Vagina (tissue), 2 donors: ENCODE measurements around the gene NXPH3. TPM values are rescaled to one million over a fixed set of nuclear protein-coding genes. Genes with fewer than 3 reads are reported as not detected.

Source experiments
- DNase-seq, 2 donors: peaks; one replicate each; pipeline ENCODE4 v3.0.0-alpha.2; 2017; ENCODE audit errors: extremely low spot score in 2 of 2
- H3K27ac ChIP-seq: fragments of 200-600 bp; sonication (generic); one replicate; pipeline ENCODE4 v1.5.1; 2019
- H3K27me3 ChIP-seq: fragments of 200-600 bp; sonication (generic); one replicate; pipeline ENCODE4 v1.5.1; 2019
- H3K36me3 ChIP-seq, 2 donors: fragments of 200-600 bp; sonication (generic); one replicate each; pipeline ENCODE4 v1.5.1; 2017 to 2019
- H3K4me1 ChIP-seq: fragments of 200-600 bp; sonication (generic); one replicate; pipeline ENCODE4 v1.5.1; 2019
- H3K4me3 ChIP-seq, 2 donors: fragments of 200-600 bp; sonication (generic); 1 replicate in 1 of 2; 2 replicates in 1 of 2; pipeline ENCODE4 v1.5.1; 2016 to 2019
- H3K9me3 ChIP-seq: fragments of 200-600 bp; sonication (generic); one replicate; pipeline ENCODE4 v1.5.1; 2019
- POLR2A ChIP-seq, 2 donors: fragments of 450-650 bp; IDR thresholded peaks; one replicate each; pipeline ENCODE4 v1.6.1; 2017; ENCODE audit warnings: antibody characterized with exemption in 2 of 2, mild to moderate bottlenecking in 2 of 2, moderate library complexity in 2 of 2
- POLR2AphosphoS5 ChIP-seq, 2 donors: sonication (generic); formaldehyde crosslinking; IDR thresholded peaks; one replicate each; pipeline ENCODE4 v1.9.0; 2017; ENCODE audit warnings: antibody characterized with exemption in 2 of 2, mild to moderate bottlenecking in 2 of 2, low read depth in 1 of 2; ENCODE audit not compliant: insufficient read depth in 1 of 2
- intact Hi-C: fragments of 100-400 bp; cut with DNase I; formaldehyde crosslinking; loops from one replicate; pipeline ENCODE4 v1.15.1; 2023
- total RNA-seq: library from RNA; depleted of rRNA; stranded (reverse); fragments of >200 nt; gene quantifications from one replicate; pipeline ENCODE4 v1.2.3, GENCODE V29; 2016
- TF ChIP-seq, protein P1 (sequence below), 3 experiments: fragments of 450-650 bp in 2 of 3; fragments of 200-600 bp in 1 of 3; sonication (generic) in 1 of 3; IDR thresholded peaks; one replicate each; pipeline ENCODE4 v1.5.1; 2017 to 2019; ENCODE audit warnings: antibody characterized with exemption in 3 of 3, mild to moderate bottlenecking in 2 of 3, moderate library complexity in 2 of 3

NXPH3 gene
- total RNA-seq, 1 donor from 2014 or later = 18.4 TPM

DNA sequence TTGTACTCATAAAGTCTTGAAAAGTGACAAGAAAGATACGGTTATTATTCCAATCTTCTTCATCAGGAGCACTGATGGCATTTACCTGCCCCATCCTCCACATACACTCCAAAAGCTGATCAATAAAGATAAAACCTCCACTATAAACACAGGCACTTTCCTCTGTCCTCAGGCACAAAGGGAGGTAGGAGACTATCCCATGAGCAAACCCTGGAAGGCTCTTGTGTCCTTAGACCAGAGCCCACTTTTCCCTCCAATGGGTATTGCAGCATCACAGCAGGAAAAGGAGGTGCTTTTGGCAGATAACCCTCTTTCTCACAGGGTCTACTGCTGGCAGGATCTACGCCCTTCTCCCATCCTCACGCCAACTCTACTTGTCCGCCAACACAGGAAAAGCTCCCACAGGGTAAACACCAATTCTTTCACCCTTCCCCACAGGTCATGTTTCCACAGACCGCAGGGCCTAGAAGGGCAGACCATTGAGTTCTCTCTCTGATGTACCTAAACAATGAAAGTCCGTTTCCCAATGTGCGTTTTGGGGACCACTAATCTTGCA lies 28.7 kb downstream of the NXPH3 start:
- intact Hi-C loops = no loop called here
- no peaks in the 10 kb centered on the region for H3K9me3 ChIP-seq
- no peaks in the 10 kb centered on the region for H3K27me3 ChIP-seq
- no peak for DNase-seq
- H3K4me1 ChIP-seq = peaks cover 13% of the 10 kb centered on the region
- H3K27ac ChIP-seq = no peak overlapping the region
- no peak overlapping the region for H3K4me3 ChIP-seq
- TF ChIP-seq, protein P1, sequence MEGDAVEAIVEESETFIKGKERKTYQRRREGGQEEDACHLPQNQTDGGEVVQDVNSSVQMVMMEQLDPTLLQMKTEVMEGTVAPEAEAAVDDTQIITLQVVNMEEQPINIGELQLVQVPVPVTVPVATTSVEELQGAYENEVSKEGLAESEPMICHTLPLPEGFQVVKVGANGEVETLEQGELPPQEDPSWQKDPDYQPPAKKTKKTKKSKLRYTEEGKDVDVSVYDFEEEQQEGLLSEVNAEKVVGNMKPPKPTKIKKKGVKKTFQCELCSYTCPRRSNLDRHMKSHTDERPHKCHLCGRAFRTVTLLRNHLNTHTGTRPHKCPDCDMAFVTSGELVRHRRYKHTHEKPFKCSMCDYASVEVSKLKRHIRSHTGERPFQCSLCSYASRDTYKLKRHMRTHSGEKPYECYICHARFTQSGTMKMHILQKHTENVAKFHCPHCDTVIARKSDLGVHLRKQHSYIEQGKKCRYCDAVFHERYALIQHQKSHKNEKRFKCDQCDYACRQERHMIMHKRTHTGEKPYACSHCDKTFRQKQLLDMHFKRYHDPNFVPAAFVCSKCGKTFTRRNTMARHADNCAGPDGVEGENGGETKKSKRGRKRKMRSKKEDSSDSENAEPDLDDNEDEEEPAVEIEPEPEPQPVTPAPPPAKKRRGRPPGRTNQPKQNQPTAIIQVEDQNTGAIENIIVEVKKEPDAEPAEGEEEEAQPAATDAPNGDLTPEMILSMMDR (IDR thresholded peaks at IDR 0.05) = no peak
- TF ChIP-seq POLR2AphosphoS5 (IDR thresholded peaks at IDR 0.05; ENCODE audit: insufficient read depth in 1 of 2, low read depth in 1 of 2) (no peak), POLR2A (IDR thresholded peaks at IDR 0.05) (no peak)
- peaks cover 0 to 56% of the 10 kb centered on the region in 2 donors for H3K36me3 ChIP-seq

GRCh38 chr17:49610883-49611584 lies 35.4 kb downstream of the NXPH3 start:
- H3K4me3 ChIP-seq = no peak overlapping the region
- H3K4me1 ChIP-seq = peaks cover 36% of the 10 kb centered on the region
- H3K36me3 ChIP-seq = peaks cover 0 to 44% of the 10 kb centered on the region in 2 donors
- H3K9me3 ChIP-seq = no peaks in the 10 kb centered on the region
- no peak for DNase-seq
- peak overlapping the region; percentile 24 for H3K27ac ChIP-seq
- no peaks in the 10 kb centered on the region for H3K27me3 ChIP-seq
- intact Hi-C loops = no loop called here
- TF ChIP-seq POLR2AphosphoS5 (IDR thresholded peaks at IDR 0.05; ENCODE audit: insufficient read depth in 1 of 2, low read depth in 1 of 2) (no peak), POLR2A (IDR thresholded peaks at IDR 0.05) (no peak)
- TF ChIP-seq, protein P1 (IDR thresholded peaks at IDR 0.05) = no peak

DNA sequence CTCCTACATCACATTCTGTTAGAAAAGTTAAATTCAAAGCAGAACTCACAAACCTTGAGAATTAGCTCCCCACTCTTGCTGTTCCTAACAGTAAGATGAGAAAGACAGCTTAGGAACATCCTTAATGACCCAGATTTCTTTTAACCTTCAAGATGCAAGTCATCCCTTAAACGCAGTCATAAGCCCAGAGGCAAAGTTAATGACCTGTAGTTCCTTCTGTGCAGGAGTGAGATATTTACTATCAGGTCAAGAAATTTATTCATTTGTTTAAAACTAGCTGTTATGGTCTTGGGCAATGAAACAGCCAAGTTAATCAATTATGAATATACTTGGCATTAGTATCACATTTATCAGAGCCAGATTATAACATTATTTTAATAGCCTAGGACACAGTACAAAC lies 37.1 kb downstream of the NXPH3 start:
- no peaks in the 10 kb centered on the region for H3K9me3 ChIP-seq
- TF ChIP-seq POLR2AphosphoS5 (IDR thresholded peaks at IDR 0.05; ENCODE audit: insufficient read depth in 1 of 2, low read depth in 1 of 2) (no peak), POLR2A (IDR thresholded peaks at IDR 0.05) (no peak)
- TF ChIP-seq, protein P1 (IDR thresholded peaks at IDR 0.05) = no peak
- no peak overlapping the region for H3K27ac ChIP-seq
- peaks cover 53% of the 10 kb centered on the region for H3K4me1 ChIP-seq
- H3K4me3 ChIP-seq = no peak overlapping the region
- intact Hi-C loops = no loop called here
- peaks cover 0 to 27% of the 10 kb centered on the region in 2 donors for H3K36me3 ChIP-seq
- DNase-seq = no peak
- no peaks in the 10 kb centered on the region for H3K27me3 ChIP-seq

DNA sequence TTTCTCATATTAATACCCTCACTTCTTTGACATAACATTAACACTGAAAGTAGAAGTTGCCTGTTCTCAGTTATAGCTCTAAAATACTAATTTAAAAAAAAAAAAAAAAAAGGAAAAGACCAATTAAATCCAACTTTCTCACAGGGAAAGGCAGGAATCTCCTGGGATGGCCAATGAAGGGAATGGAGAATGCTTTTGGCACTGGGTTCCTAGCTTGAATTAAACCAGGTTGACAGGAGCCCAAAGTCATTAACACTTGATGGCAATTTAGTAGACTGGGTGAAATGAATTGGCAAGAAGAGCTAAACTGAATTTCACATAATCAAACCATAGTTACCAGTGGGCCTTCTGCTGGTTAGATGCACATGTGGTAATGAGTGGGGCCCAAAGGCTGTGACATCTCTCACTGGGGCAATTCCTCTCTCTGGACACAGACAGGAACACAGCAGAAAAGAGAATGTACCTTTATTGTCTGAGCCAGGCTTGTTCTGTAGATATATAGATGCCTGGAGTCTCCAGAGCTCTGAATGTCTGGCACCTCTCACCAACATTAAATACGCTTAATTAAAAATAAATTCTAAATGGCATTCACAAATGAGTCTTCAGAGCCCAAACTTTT lies 37.6 kb downstream of the NXPH3 start:
- Histone ChIP-seq H3K27me3 (no peaks in the 10 kb centered on the region), H3K4me3 (no peak overlapping the region), H3K36me3 (peaks cover 0 to 27% of the 10 kb centered on the region in 2 donors), H3K27ac (no peak overlapping the region), H3K4me1 (peaks cover 58% of the 10 kb centered on the region), H3K9me3 (no peaks in the 10 kb centered on the region)
- intact Hi-C loops = no loop called here
- DNase-seq = no peak
- TF ChIP-seq POLR2A (IDR thresholded peaks at IDR 0.05) (no peak), POLR2AphosphoS5 (IDR thresholded peaks at IDR 0.05; ENCODE audit: insufficient read depth in 1 of 2, low read depth in 1 of 2) (no peak)
- TF ChIP-seq, protein P1 (IDR thresholded peaks at IDR 0.05) = no peak

DNA sequence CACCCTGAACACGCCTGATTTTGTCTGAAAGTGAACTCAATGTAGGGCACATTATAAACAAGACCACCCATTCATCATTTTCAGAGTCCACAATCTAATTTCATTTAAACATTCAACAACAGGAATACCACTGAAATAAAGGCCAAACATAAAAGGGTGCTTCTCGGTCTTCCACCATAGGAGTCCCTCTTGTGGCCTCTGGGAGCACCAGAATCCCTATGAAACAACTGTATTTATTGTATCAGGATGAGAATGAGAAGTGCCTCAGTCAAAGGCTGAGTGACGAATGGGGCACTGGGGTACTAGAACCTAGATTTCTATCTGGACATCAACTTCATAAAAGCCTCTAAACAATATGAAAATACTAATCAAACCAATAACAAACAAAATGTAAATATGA lies 40.4 kb downstream of the NXPH3 start:
- no peak for DNase-seq
- Histone ChIP-seq H3K27ac (peak overlapping the region; percentile 53), H3K9me3 (no peaks in the 10 kb centered on the region), H3K4me3 (no peak overlapping the region), H3K36me3 (peaks cover 0 to 28% of the 10 kb centered on the region in 2 donors), H3K27me3 (no peaks in the 10 kb centered on the region), H3K4me1 (peaks cover 52% of the 10 kb centered on the region)
- TF ChIP-seq, protein P1 (IDR thresholded peaks at IDR 0.05) = no peak
- no peak for TF ChIP-seq POLR2A (IDR thresholded peaks at IDR 0.05)
- TF ChIP-seq POLR2AphosphoS5 (IDR thresholded peaks at IDR 0.05; ENCODE audit: insufficient read depth in 1 of 2, low read depth in 1 of 2) = no peak
- intact Hi-C loops = no loop called here
